Prostate gland (tissue), 2 donors: Measurements from ENCODE around the gene LNX1.

Experiments
- POLR2A ChIP-seq: fragments of 450-650 bp; IDR thresholded peaks from one replicate; pipeline ENCODE4 v1.6.1; 2016; ENCODE audit warnings: antibody characterized with exemption, mild to moderate bottlenecking
- POLR2AphosphoS5 ChIP-seq: sonication (generic); formaldehyde crosslinking; IDR thresholded peaks from one replicate; pipeline ENCODE4 v1.6.1; 2017; ENCODE audit warnings: antibody characterized with exemption
- TF ChIP-seq, protein P1 (sequence below), 4 experiments: fragments of 200-600 bp in 2 of 4; fragments of 450-650 bp in 2 of 4; sonication (generic) in 2 of 4; IDR thresholded peaks; 1 replicate in 3 of 4; 2 replicates in 1 of 4; pipeline ENCODE4 v1.5.1; 2016 to 2019; ENCODE audit warnings: antibody characterized with exemption in 4 of 4, mild to moderate bottlenecking in 2 of 4, moderate library complexity in 2 of 4

DNA sequence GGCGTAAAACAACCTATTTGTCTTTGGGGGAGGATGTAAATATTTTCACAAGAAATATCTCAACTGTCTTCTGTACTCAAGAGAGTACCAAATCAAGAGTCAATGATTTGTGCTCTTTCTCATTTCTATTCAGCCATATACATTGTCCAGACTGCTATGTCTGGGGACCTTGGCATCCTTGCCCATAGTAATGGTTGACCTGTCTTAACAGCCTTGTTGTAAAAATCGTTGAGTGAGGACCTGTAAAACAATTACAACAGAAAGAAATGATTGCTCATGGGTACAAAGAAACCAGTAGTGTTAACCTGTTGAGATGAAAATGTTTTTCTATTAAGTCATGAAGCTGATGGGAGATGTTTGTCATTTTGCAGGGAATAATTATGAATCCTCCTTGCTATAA, 56.6 kb downstream of the LNX1 start:
- no peak for TF ChIP-seq POLR2A
- TF ChIP-seq, protein P1, sequence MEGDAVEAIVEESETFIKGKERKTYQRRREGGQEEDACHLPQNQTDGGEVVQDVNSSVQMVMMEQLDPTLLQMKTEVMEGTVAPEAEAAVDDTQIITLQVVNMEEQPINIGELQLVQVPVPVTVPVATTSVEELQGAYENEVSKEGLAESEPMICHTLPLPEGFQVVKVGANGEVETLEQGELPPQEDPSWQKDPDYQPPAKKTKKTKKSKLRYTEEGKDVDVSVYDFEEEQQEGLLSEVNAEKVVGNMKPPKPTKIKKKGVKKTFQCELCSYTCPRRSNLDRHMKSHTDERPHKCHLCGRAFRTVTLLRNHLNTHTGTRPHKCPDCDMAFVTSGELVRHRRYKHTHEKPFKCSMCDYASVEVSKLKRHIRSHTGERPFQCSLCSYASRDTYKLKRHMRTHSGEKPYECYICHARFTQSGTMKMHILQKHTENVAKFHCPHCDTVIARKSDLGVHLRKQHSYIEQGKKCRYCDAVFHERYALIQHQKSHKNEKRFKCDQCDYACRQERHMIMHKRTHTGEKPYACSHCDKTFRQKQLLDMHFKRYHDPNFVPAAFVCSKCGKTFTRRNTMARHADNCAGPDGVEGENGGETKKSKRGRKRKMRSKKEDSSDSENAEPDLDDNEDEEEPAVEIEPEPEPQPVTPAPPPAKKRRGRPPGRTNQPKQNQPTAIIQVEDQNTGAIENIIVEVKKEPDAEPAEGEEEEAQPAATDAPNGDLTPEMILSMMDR (IDR thresholded peaks at IDR 0.05) = no peak
- TF ChIP-seq POLR2AphosphoS5 = no peak
